GM19468 (cell line): ENCODE measurements around the gene BHLHA15.

Experiments used
- ATAC-seq: cut with Tn5 transposase; IDR thresholded peaks from one replicate; pipeline ENCODE4 v1.9.1; 2021; ENCODE audit warnings: mild to moderate bottlenecking, moderate library complexity, moderate number of reproducible peaks; ENCODE audit not compliant: unreplicated experiment; ENCODE audit errors: extremely low read depth

Gene BHLHA15

DNA sequence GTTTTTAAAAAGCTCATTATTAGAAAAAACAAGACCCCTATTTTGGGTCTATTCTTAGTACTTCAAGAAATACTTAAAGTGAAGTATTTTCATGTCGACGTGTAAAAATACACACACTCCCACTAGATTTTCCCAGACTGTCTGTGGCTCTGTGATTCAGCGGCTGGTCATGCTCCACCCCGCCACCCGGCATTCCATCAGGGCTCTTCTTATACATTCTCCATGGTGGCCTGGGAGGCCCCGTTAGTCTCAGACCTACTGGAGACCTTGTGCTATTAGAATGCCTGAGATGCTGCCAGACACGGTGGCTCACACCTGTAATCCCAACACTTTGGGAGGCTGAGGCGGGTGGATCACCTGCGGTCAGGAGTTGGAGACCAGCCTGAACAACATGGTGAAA lies 27.7 kb downstream of the BHLHA15 start:
- no peak for ATAC-seq

GRCh38 chr7:98240961-98241673 lies 29.9 kb downstream of the BHLHA15 start:
- no peak for ATAC-seq

DNA sequence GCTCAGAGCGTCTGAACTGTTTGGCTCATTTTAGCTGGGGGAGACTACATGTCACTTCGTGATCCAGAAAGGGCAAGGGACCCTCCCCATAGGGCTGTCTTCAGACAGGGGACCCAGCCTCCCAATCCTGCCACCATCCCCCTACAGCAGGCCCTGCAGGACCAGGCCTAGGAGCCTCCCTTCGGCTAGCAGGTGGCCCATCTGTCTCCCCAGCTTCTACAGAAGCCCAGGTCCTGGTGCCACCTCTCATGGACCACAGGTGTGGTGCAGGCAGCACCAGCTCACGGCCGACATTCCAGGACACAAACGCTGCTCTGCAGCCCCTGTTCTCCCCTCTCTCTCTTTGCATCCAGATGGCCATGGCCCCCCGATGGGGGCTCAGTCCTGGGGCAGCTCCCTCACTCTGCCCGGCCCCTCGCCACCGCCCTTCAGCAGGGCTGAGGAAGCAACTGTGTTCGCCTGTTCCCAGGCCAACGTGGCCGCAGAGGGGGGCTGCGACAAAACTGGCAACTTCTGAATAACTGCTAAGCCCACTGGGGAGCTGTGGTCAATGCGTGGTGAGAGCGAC lies 30.5 kb downstream of the BHLHA15 start:
- no peak for ATAC-seq

GRCh38 chr7:98242342-98242741 lies 31.1 kb downstream of the BHLHA15 start:
- ATAC-seq = no peak

- no peak for ATAC-seq
Measured at GRCh38 chr7:98242934-98243333, 31.7 kb downstream of the BHLHA15 start.

DNA sequence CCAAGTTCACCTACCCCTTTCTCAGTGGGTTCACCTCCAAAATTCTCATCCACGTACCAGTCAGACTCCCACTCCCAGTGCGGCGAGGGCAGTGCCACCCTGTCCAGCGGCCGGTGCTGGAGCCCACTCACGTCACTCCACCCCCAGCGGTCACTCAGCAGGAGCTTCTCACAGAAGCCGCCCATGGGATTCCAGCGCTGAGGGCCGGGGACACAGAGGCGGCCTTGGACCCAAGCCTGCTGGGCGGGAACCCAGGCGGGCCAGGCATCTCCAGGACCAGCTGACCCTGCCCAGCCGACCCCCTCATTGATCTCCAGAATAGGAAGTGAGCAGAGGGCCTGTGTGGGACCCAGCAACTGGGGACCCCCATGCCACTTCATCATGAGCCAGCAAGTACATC lies 33.6 kb downstream of the BHLHA15 start:
- no peak for ATAC-seq

DNA sequence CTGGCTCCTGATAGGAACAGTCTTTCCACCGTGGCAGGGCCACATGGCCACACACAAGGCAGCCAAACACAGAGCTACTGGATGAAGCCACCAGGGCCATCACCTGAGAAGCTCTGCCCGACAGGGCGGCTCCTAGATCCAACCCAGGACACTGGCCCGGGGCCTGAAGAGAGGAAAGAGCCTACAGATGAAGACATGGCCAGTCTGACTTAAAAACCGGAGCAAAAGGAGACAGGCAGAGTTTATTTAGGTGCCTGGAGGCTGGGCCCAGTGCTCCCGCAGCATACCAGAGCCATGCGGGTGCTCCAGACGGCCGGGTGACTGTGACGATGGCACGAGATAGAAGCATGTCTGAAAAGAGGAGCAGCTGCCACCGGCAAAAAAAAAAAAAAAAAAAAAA lies 36.9 kb downstream of the BHLHA15 start:
- no peak for ATAC-seq

- no peak for ATAC-seq
Measured at GRCh38 chr7:98249106-98249505, 37.9 kb downstream of the BHLHA15 start.

- ATAC-seq = no peak
Measured at GRCh38 chr7:98250789-98251188, 39.5 kb downstream of the BHLHA15 start.

DNA sequence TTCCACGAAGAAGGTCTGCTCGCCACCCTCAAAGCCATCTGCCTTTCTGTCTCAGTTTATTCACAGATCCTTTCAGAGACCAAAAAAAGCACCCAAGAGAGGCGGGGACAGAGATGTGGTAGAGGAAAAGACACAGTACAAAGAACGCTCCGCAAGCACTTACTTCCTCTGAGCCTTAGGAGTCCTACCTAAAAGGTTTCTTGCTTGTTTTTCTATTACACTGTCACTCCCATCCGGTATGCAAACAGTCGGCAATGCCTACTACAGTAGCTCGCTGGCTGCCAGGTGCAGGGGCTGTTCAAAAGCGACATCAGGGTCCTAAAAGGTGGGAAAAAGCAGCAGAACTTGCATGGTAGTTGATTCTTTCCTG lies 40.0 kb downstream of the BHLHA15 start:
- ATAC-seq = no peak

- peak; percentile 98 for ATAC-seq
Measured at GRCh38 chr7:98251601-98252424, 40.6 kb downstream of the BHLHA15 start, which contains the start of gene TECPR1. Gene TECPR1 (minus strand): TSS chr7:98252232. CDS start chr7:98246146, 6,086 bp downstream.

DNA sequence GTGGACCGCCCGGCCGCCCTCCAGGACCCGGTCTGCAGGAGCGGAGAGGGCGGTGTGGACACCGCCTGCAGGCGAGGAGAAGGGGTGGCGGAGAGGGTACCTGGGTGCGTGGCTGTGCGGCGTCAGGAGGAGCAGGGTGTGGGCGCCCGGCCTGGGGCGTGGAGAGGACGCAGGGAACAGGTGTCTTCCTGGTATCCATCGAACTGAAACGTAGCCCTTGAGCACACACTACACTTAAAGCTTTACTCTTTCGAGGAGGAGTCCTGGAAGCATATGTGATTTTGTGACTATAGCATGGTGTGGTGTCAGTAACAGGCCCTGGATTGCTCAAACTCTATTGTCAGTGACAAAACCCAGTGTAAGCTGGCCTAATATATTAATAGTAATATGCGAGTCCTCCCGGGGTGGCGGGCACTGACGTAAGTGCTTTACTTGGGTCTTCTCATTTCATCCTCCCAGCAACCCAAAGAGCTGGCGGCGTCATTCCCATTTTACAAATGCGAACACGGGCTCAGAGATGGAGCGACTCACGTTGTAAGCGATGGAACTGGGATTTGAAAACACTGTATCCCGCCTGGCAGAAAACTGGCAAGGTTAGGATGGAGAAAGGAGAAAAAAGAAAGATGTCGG lies 41.3 kb downstream of the BHLHA15 start:
- ATAC-seq = peak; percentile 3

GRCh38 chr7:98254516-98254915 lies 43.3 kb downstream of the BHLHA15 start:
- no peak for ATAC-seq

GRCh38 chr7:98254951-98255610 lies 43.8 kb downstream of the BHLHA15 start:
- no peak for ATAC-seq

- no peak for ATAC-seq
Measured at GRCh38 chr7:98256431-98256830, 45.2 kb downstream of the BHLHA15 start.

DNA sequence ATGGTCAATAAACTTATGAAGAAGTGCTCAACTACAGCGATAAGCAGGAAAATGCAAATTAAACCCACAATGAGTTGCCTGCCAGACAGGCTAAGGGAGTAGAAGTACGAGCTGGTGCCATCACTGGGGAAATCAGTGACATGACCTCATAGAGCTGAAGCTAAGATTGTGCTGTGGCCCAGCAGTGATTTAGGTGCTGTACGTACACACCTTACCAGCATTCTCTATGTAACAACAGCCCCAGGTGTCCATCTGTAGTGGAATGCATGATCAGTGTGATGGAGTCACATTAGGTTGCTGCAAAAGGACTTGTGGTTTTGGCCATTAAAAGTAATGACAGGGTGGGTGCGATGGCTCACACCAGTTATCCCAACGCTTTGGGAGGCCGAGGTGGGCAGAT lies 46.5 kb downstream of the BHLHA15 start:
- no peak for ATAC-seq
